HG02870 (cell line): ENCODE results near the gene CERK.

Experiments used
- ATAC-seq: cut with Tn5 transposase; IDR thresholded peaks from one replicate; pipeline ENCODE4 v1.9.1; 2021; ENCODE audit warnings: mild to moderate bottlenecking, moderate library complexity; ENCODE audit not compliant: unreplicated experiment

The CERK gene

DNA sequence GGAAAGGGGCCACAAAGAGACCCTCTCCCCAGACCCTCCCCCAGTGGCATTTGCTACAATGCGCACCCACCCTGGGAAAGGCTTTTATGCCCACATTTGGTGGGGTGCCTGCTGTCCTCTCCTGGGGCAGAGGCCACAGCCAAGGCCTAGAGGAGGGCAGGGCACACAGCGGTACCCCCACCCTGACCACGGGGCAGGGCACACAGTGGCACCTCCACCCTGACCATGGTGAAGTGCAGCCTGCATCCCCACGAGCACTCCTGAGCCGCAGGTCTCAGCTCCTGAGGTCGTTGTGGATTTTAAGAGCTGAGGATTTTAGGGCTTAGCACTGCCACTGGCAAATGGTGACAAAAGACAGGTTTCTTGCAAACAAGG is 34.1 kb downstream of the CERK start:
- no peak for ATAC-seq

DNA sequence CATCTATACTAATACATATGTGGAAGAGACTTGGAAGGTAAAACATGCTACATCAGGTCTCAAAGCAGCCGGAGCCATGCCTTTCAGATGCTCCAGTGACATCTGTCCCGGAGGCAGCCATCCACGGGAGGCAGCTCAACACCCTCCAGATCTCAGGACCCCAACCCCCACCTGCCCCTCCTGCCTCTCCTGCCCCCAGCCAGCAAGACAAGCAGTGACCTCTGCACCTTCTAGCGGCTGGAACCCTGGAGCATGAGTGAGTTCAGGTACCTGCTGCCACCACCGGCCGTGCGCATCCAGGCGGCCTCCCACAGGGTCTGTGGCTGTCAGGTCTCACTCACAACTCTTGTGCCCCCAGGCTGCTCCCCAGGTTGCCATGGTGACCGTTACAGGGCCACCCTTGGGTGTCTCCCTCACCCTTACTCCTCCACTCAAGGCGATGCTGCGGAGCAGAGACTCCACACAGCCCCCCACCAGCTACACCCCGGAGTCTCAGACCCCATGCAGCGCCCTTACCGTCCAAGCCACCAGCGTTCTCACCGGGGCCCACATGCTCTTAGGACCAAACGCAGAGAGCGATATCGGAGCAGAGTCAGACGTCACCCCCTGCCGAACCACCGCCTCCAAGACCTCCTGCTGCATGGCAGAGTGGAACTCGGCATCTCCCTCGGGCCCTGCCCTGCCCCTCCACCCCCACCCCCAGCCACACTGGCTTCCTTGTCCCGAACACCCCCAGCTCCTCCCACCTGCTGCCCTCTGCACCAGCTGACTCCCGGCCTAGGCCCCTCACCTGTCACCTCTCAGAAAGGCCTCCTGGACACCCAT is 34.7 kb downstream of the CERK start:
- no peak for ATAC-seq

DNA sequence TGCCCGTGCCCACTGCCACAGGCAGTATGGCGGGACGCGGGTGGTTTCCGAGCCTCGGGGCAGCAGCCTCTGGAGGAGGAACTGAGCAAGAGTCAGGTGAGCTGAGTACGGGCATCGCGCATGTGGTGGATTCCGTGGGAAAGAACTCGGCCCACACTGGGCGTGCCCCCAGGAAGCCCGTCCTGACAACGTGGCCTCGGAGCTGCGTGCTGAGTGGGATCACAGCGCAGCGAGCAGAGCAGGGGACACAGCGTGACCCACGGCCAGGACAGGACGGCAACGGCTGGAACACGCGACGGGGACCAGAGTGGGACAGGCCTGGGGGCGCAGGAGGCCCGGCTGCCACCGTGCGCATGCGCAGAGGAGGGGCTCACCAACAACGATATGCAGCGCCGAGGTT is 36.8 kb downstream of the CERK start:
- ATAC-seq, result no peak

DNA sequence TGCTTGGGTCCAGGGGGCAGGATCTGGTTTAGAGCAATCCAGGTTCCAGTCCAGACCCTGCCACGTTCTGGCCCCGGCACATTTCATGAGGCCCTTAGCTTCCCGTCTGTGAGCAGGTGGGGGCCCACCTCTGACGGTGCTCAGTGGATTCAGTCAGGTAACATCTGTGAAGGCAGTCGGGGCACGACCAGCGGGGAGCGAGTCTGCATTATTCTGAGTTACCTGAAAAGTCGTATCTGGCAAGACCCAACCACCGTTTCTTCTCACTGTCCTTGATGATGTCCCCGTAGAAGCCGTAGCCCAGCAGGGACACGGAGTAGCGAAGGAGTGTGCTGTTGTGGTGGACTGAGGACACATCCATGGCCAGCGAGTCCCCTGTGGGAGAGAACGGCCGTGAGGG is 39.0 kb downstream of the CERK start:
- ATAC-seq, result no peak

DNA sequence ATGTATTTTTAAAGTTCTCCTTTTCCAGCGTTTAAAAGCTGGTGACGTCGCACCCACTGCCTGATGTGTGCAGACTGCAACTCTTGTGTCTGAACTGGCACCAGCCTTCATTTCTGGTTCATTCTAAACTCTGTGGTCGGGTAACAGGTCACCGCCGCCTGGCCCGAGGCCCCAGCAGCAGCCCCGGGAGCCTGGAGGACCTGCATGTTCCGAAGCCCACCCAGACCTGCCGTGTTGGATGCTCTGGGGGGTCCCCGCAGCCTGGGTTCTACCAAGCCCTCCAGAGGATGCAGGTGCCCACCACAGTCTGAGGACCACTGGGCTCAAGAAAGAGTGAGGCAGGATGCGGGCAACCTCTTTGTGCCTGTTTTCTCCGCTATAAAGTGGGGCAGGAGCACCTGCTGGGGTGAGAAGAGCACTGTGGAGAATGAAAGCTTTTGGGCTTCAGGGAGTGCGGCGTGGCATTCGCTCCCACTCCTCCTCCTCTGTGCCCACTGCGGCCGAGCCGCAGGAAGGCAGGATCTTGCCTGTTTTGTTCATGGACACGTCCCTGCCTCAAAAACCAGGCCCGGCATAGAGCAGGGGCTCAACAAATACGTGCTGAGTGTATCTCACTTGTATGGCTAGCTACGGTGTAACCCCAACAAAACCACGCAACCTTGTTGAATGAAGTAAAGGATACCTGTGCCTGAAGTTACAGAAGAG is 40.1 kb downstream of the CERK start:
- no peak for ATAC-seq

DNA sequence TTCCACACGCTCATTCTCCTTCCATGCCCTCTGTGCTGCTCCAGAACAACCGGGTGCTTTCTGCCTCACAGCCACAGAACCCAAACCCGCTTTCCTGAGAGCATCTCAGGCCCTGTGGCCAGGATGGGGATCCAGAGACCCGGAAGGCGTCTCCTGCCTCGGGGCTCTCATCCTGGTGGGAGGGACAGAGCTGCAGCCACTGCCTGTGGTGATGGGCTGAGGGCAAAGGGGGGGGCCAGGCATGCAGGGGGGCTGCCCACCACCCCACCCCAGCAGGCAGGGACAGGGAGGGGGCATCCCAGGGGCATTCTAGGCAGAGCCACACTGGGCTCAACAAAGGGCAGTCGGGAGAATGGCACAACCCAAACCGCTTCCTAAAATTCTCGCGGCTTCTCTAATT is 41.4 kb downstream of the CERK start:
- no peak for ATAC-seq

DNA sequence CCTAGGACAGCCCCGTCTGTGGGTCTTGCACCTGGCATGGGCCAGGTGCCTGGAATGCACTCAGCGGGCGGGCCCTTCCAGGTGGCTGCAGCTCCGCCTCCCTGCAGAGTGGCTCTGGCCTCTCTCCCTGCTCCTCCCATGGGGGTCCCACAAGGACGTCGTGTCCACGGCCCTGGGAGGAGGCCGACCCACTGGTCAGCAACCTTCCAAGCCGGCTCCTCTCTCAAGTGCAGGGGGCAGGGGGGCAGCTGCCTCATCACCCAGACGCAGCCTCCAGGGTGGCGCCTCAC is 41.9 kb downstream of the CERK start:
- ATAC-seq, result no peak

DNA sequence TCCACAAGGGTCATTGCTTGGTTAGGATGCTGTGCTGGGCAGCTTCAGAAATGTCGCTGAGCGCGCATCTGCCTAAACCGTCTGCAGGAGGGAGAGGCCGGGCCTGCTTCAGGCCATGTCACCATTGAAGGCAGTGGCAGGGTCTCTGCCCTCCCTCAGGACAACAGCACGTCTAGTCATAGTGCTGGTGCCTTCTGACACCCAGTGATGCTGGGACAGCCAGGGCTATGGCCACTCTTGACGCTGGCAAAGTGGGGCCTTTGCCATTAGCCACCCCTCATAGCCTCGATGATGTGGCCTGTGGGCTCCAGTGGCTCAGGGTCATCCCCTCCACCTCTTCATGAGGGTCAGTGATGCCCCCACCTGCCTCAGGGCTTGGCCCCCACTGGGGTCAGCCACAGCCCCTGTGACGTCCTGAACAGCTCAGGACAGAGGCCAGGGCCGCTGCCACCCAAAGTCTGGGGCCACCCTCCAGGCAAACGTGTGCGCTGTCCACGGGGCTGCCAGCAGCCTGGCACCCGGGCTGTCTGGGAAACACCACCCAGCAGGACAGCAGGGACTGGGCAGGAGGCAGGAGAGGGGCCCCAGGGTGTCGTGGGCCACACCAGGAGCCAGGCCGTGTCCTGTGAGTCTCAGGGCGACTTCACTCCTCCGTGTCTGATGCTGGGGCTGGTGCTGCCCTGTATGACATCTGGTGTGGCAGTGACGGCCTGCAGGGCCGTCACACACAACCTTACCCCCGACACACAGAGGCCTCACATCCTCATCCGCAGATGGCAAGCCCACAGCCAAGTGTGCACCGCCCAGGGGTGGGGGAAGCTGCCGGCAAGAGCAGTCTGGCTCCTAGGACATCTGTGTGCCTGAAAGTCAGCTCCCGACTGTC is 42.5 kb downstream of the CERK start:
- ATAC-seq, result no peak

DNA sequence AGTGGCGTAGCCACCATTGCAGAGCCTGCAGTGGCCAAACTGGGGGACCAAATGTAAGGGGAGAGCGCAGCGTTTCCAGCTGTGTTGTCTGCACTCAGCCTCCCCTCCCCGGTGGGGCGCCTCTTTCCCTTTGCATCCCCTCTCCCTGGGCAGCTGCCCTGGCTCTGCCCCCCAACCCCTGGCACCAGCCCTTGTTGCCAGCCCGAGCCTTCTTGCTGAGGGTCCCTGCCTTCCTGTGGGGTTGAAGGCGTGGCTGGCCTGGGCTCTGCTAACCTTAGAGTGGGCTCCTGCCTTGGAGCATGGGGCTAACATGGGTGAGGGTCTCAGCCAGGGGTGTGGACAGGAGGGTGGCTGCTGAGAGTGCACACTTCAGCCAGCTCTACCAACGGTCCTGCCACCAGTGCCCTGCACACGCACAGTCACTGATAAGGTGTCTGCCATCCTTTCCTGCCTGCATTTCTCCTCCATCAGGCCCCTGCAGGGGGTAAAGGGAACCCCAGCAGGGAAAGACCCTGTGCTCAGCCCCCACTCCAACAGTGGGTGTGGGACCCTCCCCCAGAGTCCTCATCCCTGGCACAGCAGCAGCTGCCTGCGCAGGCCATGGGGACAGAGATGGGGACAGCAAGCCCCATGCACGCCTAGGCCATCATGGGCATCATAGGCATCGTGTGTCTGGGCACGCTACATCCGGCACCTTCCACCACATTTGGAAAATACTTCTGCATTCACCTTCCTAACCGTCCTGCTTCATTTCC is 43.5 kb downstream of the CERK start:
- no peak for ATAC-seq

DNA sequence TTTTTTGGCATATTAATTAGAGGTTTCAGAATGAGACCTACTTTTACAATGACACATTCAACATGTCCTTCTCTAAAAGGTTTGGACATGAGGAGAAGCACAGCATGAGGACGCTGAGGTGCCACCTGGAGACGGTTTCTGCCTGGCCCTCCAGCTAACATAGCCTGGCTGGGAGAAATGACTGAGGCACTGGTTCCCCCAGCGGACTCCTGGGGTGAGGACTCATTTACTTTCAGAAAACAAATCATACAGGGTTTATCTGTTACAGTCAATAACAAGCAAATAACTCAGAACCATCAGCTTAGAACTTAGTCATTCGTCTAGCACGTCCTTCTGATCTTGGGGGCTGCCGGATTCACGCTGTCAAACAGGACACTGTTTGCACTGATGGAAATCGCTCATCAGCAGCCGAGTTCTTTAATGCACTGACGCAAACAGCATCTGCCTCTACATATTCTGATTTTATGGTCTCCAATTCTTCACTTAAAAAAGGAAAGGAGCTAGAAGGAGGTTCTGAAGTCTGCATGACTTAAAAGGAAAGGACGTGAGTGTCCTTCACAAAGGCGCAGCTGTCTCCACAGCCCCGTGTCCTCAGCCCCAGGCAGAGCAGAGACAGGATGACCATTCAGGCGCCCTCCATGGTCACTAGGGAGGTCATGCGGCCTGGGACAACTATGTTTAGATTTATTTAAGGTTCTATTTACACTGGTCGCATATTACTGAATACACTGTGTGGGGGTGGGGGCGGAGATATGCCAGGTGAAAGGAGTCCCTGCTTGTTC is 44.2 kb downstream of the CERK start:
- no peak for ATAC-seq

DNA sequence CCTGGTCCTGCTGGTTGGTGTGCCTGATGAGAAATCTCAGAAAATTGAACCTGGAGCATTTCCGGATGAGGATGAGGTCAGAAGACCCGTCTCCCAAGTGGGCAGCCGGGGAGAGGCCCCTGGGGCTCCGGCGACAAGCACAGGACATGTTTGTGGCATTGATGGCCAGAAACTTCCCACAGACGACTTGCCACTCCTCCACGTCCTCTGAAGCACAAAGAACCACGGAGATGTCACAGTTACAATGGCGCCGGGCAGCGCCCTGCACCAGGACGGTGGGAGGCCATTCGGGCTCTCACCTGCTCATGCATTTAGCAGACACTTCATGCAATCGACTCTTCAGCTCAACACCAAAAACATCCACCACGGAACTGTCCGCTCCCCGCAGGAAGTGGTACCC is 46.5 kb downstream of the CERK start:
- ATAC-seq, result no peak

DNA sequence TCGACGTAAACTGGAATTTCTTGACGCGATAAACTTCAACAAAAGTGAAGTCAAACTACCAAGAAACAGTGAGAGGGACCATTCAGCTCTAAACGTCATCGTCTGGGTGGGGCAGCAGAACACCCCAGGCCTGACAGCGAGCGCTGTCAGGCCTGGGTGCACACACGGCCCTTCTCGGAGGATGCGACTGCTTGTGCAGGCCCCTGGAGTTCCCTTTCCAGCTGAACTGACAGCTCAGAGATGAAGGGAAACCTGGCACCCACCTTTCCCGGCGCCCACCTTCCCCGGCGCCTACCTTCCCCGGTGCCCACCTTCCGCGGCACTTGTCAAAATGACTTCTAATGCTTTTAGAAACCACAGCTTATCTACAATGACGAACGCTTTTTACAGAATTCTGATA is 47.9 kb downstream of the CERK start:
- ATAC-seq, result no peak

DNA sequence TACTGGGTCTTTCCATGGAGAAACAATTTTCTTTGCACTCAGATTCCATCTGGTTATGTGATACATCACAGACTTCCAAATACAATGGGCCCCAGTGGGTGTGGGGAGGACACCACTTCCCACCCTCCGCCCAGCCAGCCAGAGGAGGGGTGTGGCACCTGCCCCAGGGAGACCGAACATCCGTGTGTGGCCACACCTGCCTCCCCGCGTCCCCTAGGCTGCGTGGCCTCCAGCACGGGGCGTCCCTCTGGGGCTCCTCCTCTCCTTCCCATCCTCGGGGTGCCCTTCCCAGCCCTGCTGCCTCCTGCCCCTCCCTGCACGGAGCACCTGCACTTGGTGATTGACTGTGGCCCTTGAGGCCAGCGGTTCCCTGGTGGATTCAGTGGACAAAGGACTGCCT is 49.1 kb downstream of the CERK start:
- no peak for ATAC-seq

DNA sequence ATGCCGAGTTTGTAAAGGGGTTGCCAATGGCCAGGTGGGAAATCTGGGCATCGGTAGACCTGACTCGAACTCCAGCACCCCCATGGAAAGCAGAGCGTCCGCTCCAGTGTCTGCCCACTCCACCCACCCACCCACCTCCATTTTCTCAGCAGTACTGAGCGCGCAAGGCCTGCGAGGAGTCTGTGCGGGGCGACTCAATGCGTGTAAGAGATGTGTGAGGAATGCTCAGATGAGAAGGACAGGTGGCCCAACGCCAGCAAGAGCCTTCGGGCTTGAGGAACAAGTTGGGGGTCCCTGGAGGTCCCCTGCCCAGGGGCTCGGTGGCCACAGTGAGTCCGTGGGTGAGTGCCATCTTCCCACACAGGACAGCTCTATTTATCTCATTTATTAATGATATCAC is 50.6 kb downstream of the CERK start:
- no peak for ATAC-seq

DNA sequence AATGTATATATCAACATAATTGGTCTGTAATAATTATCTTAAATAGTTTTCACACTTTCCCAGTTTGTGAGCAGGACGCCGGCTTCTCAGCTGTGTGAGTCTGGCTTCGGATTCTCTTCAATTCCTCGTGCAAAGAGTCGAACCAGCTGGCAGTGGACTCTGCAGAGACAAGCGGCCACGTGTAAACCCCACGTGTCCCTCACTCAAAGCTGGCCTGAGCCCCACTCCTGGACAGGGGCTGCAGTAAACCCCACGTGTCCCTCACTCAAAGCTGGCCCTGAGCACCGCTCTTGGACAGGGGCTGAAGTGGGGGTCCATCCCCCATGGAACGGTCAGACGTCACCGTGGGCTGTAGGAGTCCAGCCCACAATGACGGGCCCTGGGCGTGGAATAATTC is 51.0 kb downstream of the CERK start:
- no peak for ATAC-seq

DNA sequence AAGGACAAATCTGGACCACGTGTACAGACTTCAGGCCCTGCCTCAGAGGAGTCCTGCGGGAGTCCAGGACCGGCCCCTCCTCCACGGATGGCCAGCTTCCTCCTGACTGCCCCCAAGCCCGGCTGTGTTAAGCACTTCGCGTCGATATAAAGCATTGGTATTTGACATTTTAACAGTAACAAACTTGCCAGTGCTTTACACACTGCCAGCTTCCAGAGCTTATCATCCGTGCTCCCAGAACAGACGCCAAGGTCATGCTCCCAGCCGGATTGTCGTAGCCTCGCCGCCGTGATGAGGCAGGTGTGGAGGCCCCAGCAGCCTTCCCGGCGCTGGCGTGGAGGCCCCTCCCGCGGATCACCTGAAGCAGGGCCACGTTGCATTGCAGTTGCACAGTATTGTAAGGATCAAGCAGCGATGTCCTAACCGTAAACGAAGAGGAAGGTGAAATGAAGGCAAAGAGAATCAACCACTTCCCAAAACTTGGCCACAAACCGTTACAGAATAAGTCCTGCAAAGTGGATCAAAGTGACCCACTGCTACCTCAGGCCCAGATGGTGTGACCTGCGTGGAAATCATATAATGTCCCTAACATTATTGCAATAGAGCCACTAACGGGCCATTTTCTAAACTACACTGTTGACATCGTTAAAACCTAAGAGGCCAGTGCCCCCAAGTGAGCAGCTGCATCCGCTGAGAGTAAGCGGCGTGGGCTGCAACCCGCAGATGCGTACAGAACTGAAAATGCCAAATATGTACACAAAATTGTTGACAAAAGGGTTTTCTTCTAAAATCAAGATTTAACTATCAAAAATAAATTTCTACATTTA is 51.6 kb downstream of the CERK start:
- no peak for ATAC-seq

DNA sequence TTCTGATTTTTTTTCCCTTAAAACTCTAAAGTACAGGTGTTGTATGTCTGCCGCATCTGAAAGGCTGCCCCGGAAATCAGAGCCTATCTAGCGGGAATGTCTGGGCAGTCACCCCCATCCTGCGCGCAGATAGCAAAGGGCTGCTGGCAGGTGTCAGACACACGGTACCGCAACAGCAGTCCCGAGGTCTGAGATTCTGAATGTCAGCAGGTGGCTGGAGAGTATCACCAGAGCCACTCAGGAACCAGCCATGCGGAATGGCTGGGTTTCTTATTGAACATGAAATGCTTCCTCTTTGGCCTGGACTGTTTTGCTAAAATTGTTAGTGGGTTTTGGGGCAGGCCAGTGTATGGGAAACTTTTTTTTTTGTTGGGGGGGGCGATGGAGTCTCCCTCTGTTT is 53.3 kb downstream of the CERK start:
- ATAC-seq, result peak; percentile 86

DNA sequence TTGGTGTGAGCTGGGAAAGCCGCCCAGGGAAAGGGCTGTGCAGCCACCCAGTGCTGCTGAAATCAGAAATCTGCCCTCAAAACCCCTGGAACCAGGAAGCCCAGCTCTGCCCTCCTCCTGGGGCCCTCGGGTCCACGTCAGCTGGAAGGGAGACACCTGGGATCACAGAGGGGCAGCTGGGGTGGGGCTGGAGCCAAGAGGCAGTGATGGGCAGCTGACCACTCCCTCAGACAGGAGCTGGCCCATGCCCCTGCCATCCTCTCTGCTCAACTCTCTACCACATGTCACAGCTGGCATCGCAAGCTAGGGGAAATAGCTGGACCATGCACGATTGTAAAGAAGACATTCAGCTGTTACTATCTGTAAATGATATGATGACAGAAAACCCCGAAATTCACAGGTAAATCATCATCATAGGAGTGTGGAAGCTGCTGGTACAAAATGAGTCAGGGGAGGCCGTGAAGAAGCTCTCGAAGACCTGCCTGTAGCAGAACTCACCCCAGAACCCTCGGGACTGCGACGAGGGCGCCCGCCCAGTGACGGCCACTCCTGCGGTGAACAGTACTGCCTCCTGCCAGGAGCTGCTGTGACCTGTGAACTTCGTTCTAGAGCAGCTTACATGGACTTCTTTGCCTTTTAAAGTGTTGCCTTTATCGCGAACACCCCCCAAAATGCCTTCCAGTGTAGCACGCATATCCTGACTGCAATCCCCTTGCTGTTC is 55.9 kb downstream of the CERK start:
- ATAC-seq, result no peak

DNA sequence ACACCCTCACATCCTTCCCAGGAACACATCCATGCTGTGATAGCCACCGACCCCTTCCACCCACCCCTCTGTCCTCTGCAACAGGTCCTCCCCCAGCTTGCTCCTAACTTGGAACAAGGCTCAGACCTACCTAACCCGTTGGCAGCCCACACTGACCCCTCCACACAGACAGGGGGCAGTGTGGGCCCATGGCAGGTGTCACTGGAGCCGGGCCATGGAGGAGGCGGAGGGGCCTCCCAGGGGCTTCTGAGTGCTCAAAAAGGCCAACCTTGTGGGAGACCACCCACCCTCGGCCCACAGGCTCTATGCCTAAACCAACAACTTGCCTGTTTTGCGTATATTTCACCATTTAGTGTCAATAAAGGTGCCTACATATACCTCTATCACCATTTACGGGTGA is 57.0 kb downstream of the CERK start:
- no peak for ATAC-seq
